Measurements from ENCODE around the gene ANKRD28. TPM values are rescaled to one million over a fixed set of nuclear protein-coding genes. Genes with fewer than 3 reads are reported as not detected.
A peak's percentile ranks its signal among the peaks of the same experiment; 100 is the strongest.

ANKRD28 gene
- total and polyA plus RNA-seq, 2 donors from 2014 or later = 9.8 to 72.4 TPM

DNA sequence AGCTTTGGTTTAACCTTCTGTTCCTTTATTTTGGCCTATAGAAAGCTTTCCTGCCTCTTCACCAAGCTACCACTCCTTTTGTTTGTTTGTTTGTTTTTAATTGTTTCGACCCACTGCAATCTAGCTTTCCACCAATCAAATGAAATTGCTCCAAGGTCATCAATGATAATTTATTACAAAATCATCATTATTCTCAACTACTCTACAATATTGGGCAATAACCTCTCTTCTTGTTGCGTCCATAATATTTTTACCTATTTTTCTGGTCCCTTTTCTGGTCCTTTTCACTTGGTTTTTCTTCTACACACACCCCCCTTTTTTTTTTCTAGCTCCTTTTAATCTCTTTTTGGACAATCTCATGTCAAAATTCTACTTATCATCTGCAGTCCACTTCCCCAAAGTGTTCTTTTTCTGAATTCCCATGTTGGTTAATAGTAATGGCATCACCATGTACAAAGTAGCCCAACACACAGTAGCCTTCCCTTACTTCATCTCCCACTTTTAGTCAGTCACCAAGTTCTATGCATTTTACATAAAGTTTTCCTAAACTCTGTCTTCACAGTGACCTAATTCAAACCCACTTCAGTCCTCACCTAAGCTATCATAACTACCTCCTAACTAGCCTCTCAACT is 11.0 kb upstream of the ANKRD28 start:
- H3K4me1 ChIP-seq (ENCODE audit: control insufficient read depth in 2 of 3, insufficient read depth in 2 of 3, low read depth in 1 of 3, low read length in 3 of 3) = peaks cover 0 to 4% (median 3%) of the 10 kb centered on the region in 3 donors
- H3K9ac ChIP-seq (ENCODE audit: low read length in 3 of 3) = no peak overlapping the region
- no peaks in the 10 kb centered on the region for H3K27me3 ChIP-seq (ENCODE audit: control insufficient read depth, insufficient read depth, low read length)
- FAIRE-seq (no peak), DNase-seq (no peak)
- TF ChIP-seq, protein P1, sequence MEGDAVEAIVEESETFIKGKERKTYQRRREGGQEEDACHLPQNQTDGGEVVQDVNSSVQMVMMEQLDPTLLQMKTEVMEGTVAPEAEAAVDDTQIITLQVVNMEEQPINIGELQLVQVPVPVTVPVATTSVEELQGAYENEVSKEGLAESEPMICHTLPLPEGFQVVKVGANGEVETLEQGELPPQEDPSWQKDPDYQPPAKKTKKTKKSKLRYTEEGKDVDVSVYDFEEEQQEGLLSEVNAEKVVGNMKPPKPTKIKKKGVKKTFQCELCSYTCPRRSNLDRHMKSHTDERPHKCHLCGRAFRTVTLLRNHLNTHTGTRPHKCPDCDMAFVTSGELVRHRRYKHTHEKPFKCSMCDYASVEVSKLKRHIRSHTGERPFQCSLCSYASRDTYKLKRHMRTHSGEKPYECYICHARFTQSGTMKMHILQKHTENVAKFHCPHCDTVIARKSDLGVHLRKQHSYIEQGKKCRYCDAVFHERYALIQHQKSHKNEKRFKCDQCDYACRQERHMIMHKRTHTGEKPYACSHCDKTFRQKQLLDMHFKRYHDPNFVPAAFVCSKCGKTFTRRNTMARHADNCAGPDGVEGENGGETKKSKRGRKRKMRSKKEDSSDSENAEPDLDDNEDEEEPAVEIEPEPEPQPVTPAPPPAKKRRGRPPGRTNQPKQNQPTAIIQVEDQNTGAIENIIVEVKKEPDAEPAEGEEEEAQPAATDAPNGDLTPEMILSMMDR (IDR thresholded peaks at IDR 0.05; ENCODE audit: borderline replicate concordance, extremely low read depth, insufficient read depth) = no peak
- no peaks in the 10 kb centered on the region for H3K36me3 ChIP-seq (ENCODE audit: control insufficient read depth in 2 of 3, insufficient read depth in 3 of 3, low read length in 3 of 3)
- intact Hi-C loops (cut with DNase I) = loop anchor here (10.0 kb wide), 1 partner anchor 174 kb away; no protein-coding TSS in a partner anchor
- H3K27ac ChIP-seq (ENCODE audit: low read depth in 2 of 2, low read length in 2 of 2) = no peak overlapping the region
- no peak overlapping the region for H3K4me3 ChIP-seq (ENCODE audit: low read length in 3 of 3)
- no peaks in the 10 kb centered on the region for H3K9me3 ChIP-seq (ENCODE audit: control insufficient read depth in 2 of 3, insufficient read depth in 1 of 3, low read length in 3 of 3)

DNA sequence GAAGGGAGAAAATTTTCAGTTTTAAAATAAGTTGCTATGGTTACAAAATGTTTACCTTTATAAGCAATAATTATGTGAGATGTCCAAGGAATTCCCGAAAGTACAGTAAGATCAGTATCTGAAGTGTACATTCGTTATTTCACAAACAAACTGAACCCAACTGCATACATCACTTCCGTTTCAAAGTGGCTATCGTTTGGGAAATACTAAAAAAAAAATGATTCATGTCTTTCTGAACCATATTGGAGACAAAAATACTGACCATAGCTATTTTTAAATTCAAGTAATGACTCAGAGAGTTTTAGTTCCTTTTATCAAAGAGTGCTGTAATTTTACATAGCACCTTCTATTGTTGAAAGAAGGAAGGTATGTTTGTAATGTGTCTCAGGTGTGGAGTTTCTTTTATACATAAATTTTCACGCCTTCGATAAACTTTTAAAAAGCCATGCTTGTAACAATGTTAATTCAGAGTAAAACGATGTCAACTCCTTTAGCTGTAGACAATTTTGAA is 8.0 kb upstream of the ANKRD28 start:
- Histone ChIP-seq H3K36me3 (ENCODE audit: control insufficient read depth in 2 of 3, insufficient read depth in 3 of 3, low read length in 3 of 3) (no peaks in the 10 kb centered on the region), H3K9me3 (ENCODE audit: control insufficient read depth in 2 of 3, insufficient read depth in 1 of 3, low read length in 3 of 3) (no peaks in the 10 kb centered on the region), H3K9ac (ENCODE audit: low read length in 3 of 3) (no peak overlapping the region), H3K27me3 (ENCODE audit: control insufficient read depth, insufficient read depth, low read length) (no peaks in the 10 kb centered on the region), H3K4me1 (ENCODE audit: control insufficient read depth in 2 of 3, insufficient read depth in 2 of 3, low read depth in 1 of 3, low read length in 3 of 3) (peaks cover 0 to 4% (median 3%) of the 10 kb centered on the region in 3 donors), H3K27ac (ENCODE audit: low read depth in 2 of 2, low read length in 2 of 2) (no peak overlapping the region), H3K4me3 (ENCODE audit: low read length in 3 of 3) (no peak overlapping the region)
- intact Hi-C loops (cut with DNase I) = loop anchor here (10.0 kb wide), 1 partner anchor 171 kb away; no protein-coding TSS in a partner anchor
- DNase-seq (peak in 1 of 5 donors; percentile 34), FAIRE-seq (peak; percentile 30)
- TF ChIP-seq, protein P1 (IDR thresholded peaks at IDR 0.05; ENCODE audit: borderline replicate concordance, extremely low read depth, insufficient read depth) = no peak

DNA sequence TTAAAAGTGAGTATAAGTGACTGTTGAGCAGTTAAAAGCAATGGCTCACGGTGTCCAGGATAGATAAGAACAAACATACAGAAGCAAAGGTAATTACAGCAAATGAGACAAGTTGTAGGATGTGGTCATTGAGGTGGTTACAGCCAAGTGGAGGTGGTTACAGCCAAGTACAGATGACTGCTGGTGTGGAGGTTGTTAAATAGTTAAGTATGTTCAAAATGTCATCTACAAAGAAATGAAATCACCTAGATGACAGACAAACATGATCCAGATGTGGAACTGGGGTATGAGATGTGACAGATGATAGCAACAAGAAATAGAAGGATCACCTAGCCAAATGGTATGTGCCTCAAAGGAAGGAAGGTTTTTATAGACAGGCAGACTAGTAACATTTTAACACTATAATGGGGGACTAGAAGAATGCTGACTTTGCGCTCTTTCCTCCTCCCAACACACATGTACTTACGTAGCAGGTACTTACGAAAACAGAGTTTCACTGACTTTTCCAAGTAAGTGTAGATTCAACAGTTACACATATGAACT is 6.8 kb upstream of the ANKRD28 start:
- Histone ChIP-seq H3K9ac (ENCODE audit: low read length in 3 of 3) (no peak overlapping the region), H3K36me3 (ENCODE audit: control insufficient read depth in 2 of 3, insufficient read depth in 3 of 3, low read length in 3 of 3) (no peaks in the 10 kb centered on the region), H3K4me3 (ENCODE audit: low read length in 3 of 3) (no peak overlapping the region), H3K27me3 (ENCODE audit: control insufficient read depth, insufficient read depth, low read length) (no peaks in the 10 kb centered on the region), H3K9me3 (ENCODE audit: control insufficient read depth in 2 of 3, insufficient read depth in 1 of 3, low read length in 3 of 3) (no peaks in the 10 kb centered on the region), H3K27ac (ENCODE audit: low read depth in 2 of 2, low read length in 2 of 2) (no peak overlapping the region), H3K4me1 (ENCODE audit: control insufficient read depth in 2 of 3, insufficient read depth in 2 of 3, low read depth in 1 of 3, low read length in 3 of 3) (peaks cover 0 to 7% (median 4%) of the 10 kb centered on the region in 3 donors)
- FAIRE-seq (no peak), DNase-seq (peak in 2 of 5 donors; percentile 15 to 22)
- intact Hi-C loops (cut with DNase I) = loop anchor here (10.0 kb wide), 1 partner anchor 170 kb away; no protein-coding TSS in a partner anchor
- TF ChIP-seq, protein P1 (IDR thresholded peaks at IDR 0.05; ENCODE audit: borderline replicate concordance, extremely low read depth, insufficient read depth) = no peak

Data from kidney (tissue), 14 donors.